ENCODE data around the gene DPP3.

DNA sequence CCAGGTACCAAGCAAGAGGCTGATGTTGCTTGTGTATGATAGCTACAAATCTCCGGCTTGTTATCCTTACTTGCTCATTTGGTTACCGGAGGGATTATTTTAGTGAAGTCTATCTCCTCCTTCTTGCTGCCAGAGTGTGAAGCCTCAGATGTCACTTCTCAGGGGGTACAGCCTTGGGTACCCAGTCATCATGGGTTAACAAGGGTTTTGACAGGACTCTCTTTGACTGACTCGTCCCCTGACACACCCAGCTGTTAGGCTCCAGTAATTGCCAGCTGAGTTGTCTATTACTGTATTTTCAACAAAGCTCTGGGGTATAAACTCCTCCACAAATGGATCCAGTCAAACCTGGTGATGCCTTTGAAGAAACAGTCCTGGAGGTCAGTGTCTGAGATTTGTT is 25.4 kb upstream of the DPP3 start:
- TF ChIP-seq, protein P1, sequence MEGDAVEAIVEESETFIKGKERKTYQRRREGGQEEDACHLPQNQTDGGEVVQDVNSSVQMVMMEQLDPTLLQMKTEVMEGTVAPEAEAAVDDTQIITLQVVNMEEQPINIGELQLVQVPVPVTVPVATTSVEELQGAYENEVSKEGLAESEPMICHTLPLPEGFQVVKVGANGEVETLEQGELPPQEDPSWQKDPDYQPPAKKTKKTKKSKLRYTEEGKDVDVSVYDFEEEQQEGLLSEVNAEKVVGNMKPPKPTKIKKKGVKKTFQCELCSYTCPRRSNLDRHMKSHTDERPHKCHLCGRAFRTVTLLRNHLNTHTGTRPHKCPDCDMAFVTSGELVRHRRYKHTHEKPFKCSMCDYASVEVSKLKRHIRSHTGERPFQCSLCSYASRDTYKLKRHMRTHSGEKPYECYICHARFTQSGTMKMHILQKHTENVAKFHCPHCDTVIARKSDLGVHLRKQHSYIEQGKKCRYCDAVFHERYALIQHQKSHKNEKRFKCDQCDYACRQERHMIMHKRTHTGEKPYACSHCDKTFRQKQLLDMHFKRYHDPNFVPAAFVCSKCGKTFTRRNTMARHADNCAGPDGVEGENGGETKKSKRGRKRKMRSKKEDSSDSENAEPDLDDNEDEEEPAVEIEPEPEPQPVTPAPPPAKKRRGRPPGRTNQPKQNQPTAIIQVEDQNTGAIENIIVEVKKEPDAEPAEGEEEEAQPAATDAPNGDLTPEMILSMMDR (conservative IDR thresholded peaks at IDR 0.05; ENCODE audit: low read depth, low read length): no peak
- TF ChIP-seq FOS (IDR thresholded peaks at IDR 0.05; ENCODE audit: low read depth, low read length) (no peak), POLR2A (IDR thresholded peaks at IDR 0.05; ENCODE audit: low read depth, low read length) (no peak), RAD21 (IDR thresholded peaks at IDR 0.05; ENCODE audit: low read length) (no peak), NFE2L2 (IDR thresholded peaks at IDR 0.05; ENCODE audit: low read depth, low read length) (no peak), RFX5 (IDR thresholded peaks at IDR 0.05; ENCODE audit: low read depth, low read length) (no peak), CEBPB (IDR thresholded peaks at IDR 0.05; ENCODE audit: low read depth, low read length) (no peak), RCOR1 (IDR thresholded peaks at IDR 0.05; ENCODE audit: insufficient replicate concordance, low read length) (no peak), BHLHE40 (IDR thresholded peaks at IDR 0.05; ENCODE audit: low read depth, low read length) (no peak), CHD1 (IDR thresholded peaks at IDR 0.05; ENCODE audit: low read depth, low read length) (no peak), SMC3 (IDR thresholded peaks at IDR 0.05; ENCODE audit: low read depth, low read length) (no peak)
- TF ChIP-seq, protein P2, sequence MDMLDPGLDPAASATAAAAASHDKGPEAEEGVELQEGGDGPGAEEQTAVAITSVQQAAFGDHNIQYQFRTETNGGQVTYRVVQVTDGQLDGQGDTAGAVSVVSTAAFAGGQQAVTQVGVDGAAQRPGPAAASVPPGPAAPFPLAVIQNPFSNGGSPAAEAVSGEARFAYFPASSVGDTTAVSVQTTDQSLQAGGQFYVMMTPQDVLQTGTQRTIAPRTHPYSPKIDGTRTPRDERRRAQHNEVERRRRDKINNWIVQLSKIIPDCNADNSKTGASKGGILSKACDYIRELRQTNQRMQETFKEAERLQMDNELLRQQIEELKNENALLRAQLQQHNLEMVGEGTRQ (IDR thresholded peaks at IDR 0.05; ENCODE audit: low read depth, low read length): no peak
- TF ChIP-seq, protein P3, sequence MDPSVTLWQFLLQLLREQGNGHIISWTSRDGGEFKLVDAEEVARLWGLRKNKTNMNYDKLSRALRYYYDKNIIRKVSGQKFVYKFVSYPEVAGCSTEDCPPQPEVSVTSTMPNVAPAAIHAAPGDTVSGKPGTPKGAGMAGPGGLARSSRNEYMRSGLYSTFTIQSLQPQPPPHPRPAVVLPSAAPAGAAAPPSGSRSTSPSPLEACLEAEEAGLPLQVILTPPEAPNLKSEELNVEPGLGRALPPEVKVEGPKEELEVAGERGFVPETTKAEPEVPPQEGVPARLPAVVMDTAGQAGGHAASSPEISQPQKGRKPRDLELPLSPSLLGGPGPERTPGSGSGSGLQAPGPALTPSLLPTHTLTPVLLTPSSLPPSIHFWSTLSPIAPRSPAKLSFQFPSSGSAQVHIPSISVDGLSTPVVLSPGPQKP (IDR thresholded peaks at IDR 0.05; ENCODE audit: borderline replicate concordance, low read depth, low read length): no peak

Data from IMR-90 (cell line).